ENCODE results near the gene PCGF1.

PCGF1 gene

GRCh38 chr2:74515271-74515980 lies 7.9 kb upstream of the PCGF1 start:
- no peak for DNase-seq (ENCODE audit: low spot score)

- DNase-seq (ENCODE audit: low spot score) = no peak
Observed at GRCh38 chr2:74514368-74515270, 7.1 kb upstream of the PCGF1 start, which contains the start of gene TLX2. Gene TLX2 (plus strand): TSS chr2:74514450. CDS start chr2:74514807, 357 bp downstream.

- no peak for DNase-seq (ENCODE audit: low spot score)
Observed at GRCh38 chr2:74513605-74514367, 6.3 kb upstream of the PCGF1 start.

- DNase-seq (ENCODE audit: low spot score) = no peak
Observed at GRCh38 chr2:74512744-74513604, 5.5 kb upstream of the PCGF1 start.

DNA sequence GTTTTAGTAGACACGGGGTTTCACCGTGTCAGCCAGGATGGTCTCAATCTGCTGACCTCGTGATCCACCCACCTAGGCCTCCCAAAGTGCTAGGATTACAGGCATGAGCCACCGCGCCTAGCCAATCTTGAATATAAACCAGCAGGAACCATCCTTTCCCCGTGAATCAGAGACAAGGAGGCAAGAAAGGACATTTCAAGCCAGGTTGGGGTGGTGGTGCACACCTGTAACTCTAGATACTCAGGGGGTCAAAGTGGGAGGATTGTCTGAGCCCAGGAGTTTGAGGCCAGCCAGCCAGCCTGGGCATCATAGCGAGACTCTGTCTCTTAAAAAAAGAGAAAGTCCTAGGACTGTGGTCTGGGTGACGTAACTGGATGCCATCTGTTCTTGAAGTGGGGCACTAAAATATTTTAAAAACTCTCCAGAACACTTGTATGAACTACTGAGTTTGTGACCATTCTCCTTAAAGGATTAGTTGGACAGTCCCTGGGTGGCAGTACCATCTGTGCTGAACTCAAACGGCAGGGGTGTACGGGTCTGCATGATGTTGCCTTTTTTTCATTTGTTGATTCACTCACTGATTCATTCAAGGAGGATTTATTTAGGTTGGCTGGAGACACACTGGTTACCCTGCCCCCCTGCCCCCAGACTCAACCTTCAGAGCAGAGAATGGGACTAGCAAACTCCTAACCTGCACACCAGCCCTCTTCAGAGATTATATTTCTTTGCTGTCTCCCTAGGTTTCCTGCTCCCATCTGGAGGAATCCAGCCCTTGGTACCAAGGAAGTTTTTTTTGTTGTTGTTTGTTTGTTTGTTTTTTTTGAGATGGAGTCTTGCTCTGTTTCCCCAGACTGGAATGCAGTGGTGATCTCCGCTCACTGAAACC lies 3.9 kb upstream of the PCGF1 start:
- DNase-seq (ENCODE audit: low spot score) = no peak

- no peak for DNase-seq (ENCODE audit: low spot score)
Observed at GRCh38 chr2:74510272-74510671, 2.8 kb upstream of the PCGF1 start.

DNA sequence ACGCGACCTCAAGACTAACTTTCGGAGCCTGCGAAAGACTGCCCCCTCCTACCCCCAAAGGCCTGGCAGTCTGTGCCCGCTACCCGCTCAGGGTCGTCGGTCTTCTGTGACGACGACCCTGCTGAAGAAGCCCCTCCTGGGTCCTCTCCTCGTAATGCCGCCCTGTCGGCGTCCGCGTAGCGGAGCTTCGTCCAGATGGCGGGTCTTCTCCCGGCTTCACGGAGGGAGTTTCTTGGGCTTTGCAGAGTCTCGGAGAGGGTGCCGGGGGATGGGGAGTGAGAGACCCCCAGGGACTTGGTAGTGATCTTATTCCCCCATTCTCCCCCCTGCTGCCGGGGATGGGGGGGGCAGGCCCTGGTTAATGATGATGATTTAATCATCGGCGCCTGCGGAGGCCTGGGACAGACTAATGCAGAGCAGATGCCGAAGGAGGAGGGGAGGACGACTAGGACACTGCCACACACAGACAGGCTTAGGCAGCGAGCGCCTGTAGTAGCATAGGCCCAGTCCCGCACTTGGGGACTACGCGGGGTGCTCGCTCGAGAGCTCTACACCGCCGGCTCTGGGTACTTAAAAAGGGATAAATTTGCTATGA lies 528 bp upstream of the PCGF1 start:
- peak; percentile 43 for DNase-seq (ENCODE audit: low spot score)

DNA sequence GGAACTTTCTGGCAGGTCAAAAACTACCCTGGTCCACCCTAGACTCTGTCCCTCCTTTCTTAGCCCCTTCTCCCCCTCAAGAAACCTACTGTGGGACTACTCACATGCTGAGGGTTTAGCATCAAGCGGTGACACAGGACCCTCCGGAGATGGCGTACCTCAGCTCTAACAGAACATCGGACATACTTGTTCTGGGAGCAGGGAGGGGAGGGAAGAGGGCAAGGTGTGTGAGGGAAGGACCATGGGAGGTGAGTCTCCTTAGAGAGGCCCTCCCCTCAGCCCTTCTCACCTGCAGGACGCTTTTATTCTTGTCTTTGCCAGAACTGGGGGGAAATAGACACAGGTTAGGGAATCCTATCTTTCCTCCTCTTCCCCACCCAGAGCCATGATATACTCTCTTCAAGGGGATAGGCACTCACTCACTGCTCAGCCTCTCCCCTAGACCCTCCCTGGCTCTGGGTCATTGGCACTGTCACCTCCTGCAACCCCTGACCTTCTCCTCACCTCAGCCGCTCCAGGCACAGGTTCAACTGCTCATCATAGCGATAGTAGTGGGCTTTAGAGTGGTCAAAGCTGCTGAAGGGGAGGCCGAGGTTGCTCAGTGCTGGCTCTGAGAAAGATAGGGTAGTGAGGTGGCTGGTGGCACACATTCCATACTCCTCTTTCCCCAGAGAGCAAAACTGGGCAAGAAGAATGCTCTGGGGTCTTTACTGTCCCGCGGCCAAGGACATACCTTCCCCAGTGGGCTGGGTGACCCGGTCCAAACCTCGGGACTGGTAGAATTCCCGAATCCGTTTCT lies 1.8 kb downstream of the PCGF1 start:
- DNase-seq (ENCODE audit: low spot score) = no peak

GRCh38 chr2:74504591-74504990 lies 2.9 kb downstream of the PCGF1 start:
- DNase-seq (ENCODE audit: low spot score) = no peak

GRCh38 chr2:74503506-74504475 lies 3.7 kb downstream of the PCGF1 start:
- DNase-seq (ENCODE audit: low spot score) = no peak

GRCh38 chr2:74502720-74503505 lies 4.6 kb downstream of the PCGF1 start:
- peak; percentile 86 for DNase-seq (ENCODE audit: low spot score)

- DNase-seq (ENCODE audit: low spot score) = peak; percentile 65
Observed at GRCh38 chr2:74502147-74502719, 5.3 kb downstream of the PCGF1 start.

DNA sequence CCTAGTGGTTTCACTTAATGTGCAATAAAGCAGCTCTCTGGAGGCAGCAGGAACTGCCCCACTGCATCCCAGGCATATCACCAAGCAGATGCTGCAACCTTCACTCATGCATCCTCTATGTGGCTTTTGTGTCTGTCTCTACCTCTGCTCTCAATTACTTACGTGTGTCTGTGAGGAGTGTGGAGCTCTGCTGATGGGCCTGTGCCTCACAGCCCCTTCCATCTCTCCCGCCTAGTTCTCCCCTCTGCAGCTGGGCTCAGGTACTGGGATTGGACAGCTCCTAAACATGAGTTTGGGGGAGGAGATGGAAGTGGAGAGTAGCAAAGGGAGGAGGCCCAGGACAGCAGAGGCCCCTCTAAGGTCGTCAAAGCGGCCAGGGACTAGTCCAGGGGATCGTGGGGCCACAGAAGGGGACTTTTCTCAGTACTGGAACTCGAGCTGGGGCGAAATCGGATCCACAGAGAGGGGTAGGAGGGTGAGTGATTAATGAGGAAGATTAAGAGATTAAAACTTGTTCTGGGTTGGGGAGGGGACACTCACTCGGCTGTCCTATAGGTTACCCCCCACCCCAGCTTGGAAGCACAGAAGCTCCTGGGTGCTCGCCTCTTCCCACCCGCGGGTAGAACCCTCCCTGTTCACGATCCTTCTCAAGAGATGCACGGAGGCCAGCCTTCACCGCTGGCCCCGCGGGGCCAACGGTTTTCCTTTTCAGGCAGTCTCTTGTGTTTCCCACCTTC lies 6.0 kb downstream of the PCGF1 start:
- no peak for DNase-seq (ENCODE audit: low spot score)

DNA sequence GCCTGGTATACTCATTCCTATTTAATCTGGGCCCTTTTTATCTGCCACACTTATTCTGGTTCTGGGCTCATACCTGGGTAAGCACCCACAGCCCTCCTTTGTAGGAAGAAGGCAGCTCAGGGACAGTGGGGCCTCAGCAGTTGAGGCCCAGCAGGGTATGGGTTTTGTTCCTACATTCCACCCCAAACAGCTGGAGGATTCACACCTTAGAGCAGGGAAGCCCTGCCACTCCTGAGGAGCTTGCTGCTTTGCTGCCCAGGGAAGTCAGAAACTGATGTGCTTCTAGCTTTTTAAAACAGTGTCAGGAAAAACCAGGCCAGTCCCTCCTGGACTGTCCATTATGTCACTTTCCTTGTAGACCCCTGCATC lies 6.9 kb downstream of the PCGF1 start:
- DNase-seq (ENCODE audit: low spot score) = no peak

DNA sequence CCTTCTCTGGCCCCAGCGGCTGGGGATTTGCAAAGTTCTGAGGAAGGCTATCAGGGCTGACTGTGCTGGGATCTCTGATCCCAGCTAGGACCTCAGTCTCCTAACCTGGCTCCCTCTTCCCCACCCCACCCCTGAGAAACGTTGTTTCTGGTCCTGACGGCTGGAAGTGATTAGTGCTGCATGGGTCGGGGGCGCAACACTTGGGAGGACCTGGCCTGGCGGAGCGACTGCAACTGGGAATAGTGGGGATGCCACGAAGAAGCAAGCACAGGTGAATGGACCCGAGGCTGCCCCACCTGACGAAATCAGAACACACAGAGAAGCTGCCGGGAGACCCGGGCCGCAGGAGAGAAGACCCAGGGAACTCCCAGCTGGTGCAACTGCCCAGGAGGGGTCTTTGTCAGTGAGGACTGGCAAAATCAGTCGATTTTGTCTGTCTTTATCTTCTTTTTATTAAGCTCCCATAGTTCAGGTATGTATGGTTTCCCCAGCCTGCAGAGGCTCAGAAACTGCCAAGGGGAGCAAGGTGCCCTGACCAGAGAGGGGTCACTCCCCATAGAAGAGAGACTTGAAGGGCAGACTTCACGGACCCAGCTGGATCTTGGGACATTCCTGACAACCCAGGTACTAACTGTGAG lies 7.4 kb downstream of the PCGF1 start:
- DNase-seq (ENCODE audit: low spot score) = no peak
